Activated CD8-positive, alpha-beta memory T cell treated with anti-CD3 and anti-CD28 coated beads, Interleukin-2, amount 10 ng/mL, durations not matched to agents 7 days and 5 days (primary cell): ENCODE results near the gene TC2N. TPM values are rescaled to one million over a fixed set of nuclear protein-coding genes. Genes with fewer than 3 reads are reported as not detected.
"Not testable (repeated sequence)": the region's sequence is repeated elsewhere in the genome, so short reads cannot be mapped to it uniquely, and the experiment has no call there.

Source experiments
- ATAC-seq: fragments of 150-1000 bp; cut with Tn5 transposase; one replicate; pipeline ENCODE4 v1.10.0; 2021; ENCODE audit warnings: moderate library complexity
- CTCF ChIA-PET: fragments of 350-600 bp; sonication (Branson Sonifier 250); formaldehyde crosslinking; loops from one replicate; lab custom pipeline; 2021; ENCODE audit warnings: antibody characterized with exemption; lab: Charles Lee
- DNase-seq: peaks from one replicate; pipeline ENCODE4 v3.0.0-alpha.2; 2020
- H3K27ac Mint-ChIP-seq: one replicate; pipeline ENCODE4 v1.8.0; 2021; ENCODE audit warnings: mild to moderate bottlenecking, mixed read lengths
- H3K27me3 Mint-ChIP-seq: one replicate; pipeline ENCODE4 v1.8.0; 2021; ENCODE audit warnings: mixed read lengths
- H3K36me3 Mint-ChIP-seq: one replicate; pipeline ENCODE4 v1.8.0; 2021; ENCODE audit warnings: mild to moderate bottlenecking, mixed read lengths
- H3K4me1 Mint-ChIP-seq: one replicate; pipeline ENCODE4 v1.8.0; 2021; ENCODE audit warnings: mixed read lengths
- H3K4me3 Mint-ChIP-seq: one replicate; pipeline ENCODE4 v1.8.0; 2021; ENCODE audit warnings: mild to moderate bottlenecking, moderate library complexity, mixed read lengths
- H3K9me3 Mint-ChIP-seq: one replicate; pipeline ENCODE4 v1.8.0; 2022; ENCODE audit warnings: low read depth, mixed read lengths
- total RNA-seq, 2 experiments: library from RNA; stranded (reverse); gene quantifications; one replicate each; pipeline ENCODE4 v1.2.3, GENCODE V29; 2021

TC2N gene
- total RNA-seq, 2 experiments from 2014 or later, result 46.3 to 86.0 TPM

DNA sequence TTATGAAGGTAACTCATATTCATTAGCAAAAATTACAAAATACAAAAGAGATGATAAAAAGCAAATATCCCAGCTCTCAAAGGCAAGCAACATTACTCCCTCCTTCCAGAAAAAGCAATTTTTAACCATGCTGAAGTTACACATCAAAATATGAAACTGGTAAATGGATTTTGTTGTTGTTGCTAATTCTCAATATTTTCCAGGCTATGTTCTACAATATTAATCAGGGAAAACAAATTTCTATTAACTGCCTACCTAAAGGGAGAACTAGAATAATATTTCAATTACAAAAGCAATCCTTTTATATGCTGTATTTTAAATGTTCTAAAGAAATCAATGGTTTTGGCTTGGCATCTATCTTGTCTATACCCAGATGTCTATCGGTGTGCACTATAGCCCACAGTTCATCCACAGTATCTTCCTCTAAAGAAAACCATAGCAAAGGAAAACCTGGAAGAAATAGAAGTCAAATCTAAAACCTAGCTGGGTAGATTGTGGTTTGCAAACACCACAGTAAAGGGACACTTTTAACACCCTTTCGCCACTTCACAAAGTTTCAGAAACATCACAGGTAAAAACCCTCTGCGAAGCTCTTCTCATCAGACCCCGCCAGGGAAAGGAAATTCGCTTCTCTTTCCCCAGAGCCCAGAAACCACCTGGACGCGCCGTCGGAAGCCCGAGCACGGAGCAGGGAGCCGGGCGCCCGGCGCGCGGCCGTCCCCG is 32.0 kb downstream of the TC2N start:
- CTCF ChIA-PET, result interaction anchor here (0.8 to 1.9 kb wide), 8 partner anchors 12 to 140 kb away, joined by 3 to 8 read pairs (median 4); no protein-coding TSS in a partner anchor
- peaks cover 20% of the 10 kb centered on the region for H3K36me3 Mint-ChIP-seq
- ATAC-seq (peak; percentile 5), DNase-seq (no peak)
- H3K27me3 Mint-ChIP-seq, result peaks cover 11% of the 10 kb centered on the region
- no peak overlapping the region for H3K27ac Mint-ChIP-seq
- H3K9me3 Mint-ChIP-seq, result peaks cover under 1% of the 10 kb centered on the region
- peaks cover 50% of the 10 kb centered on the region for H3K4me1 Mint-ChIP-seq
- peak overlapping the region; percentile 81 for H3K4me3 Mint-ChIP-seq

DNA sequence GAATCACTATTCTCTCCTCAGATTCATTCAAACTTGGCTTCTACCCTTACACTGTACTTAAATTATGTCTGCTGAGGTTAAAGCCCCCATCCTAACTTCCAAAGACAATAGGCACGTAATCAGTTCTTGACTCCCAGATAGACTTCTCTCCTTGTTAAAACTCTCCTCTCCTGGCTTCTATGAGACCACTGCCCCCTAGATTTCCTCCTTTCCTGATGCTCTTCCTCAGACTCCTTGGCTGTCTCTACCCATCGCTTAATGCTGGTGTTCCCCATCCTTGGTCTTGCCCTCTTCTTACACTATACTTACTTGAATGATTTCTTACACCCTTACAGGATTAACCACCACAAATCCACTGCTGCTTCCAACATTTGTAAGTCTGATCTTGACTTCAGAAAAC is 32.8 kb downstream of the TC2N start:
- CTCF ChIA-PET, result interaction anchor here (1.0 to 1.3 kb wide), 4 partner anchors 24 to 141 kb away, joined by 3 to 4 read pairs (median 3); partner anchors contain the start of gene TC2N
- peaks cover 21% of the 10 kb centered on the region for H3K36me3 Mint-ChIP-seq

DNA sequence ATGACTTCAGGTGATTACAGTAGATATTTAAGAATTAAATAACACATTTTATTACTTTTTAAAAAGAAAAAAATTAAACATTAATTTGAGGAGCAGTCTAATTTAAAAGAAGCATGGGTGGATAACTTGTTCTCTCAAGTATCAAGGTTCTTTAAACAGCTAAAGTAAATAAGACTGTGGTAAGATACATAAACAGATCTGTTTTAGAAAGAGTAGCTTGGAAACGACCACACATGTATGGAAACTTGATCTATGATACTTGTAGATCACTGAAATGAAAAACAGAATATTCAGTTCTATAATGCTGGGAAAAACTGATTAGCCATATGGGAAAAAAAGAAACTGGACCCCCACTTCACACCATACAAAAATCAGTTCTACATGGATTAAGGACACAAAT is 36.0 kb downstream of the TC2N start:
- CTCF ChIA-PET, result interaction anchor here (0.5 to 0.6 kb wide), 2 partner anchors 58 to 74 kb away, joined by 3 read pairs; no protein-coding TSS in a partner anchor
- Mint-ChIP-seq H3K4me1 (peaks cover 45% of the 10 kb centered on the region), H3K27ac (no peak overlapping the region), H3K9me3 (peaks cover 7% of the 10 kb centered on the region), H3K4me3 (no peak overlapping the region), H3K27me3 (peaks cover 11% of the 10 kb centered on the region), H3K36me3 (peaks cover 29% of the 10 kb centered on the region)
- DNase-seq (no peak), ATAC-seq (no peak)

More for the DNA sequence above, 32.8 kb downstream of the TC2N start:
- H3K27me3 Mint-ChIP-seq, result peaks cover 11% of the 10 kb centered on the region
- ATAC-seq, result no peak
- H3K4me3 Mint-ChIP-seq, result no peak overlapping the region
- DNase-seq, result no peak
- peaks cover 3% of the 10 kb centered on the region for H3K9me3 Mint-ChIP-seq
- H3K27ac Mint-ChIP-seq, result no peak overlapping the region
- peaks cover 56% of the 10 kb centered on the region for H3K4me1 Mint-ChIP-seq

- Mint-ChIP-seq H3K36me3 (peaks cover 29% of the 10 kb centered on the region), H3K27ac (no peak overlapping the region), H3K27me3 (peaks cover 11% of the 10 kb centered on the region), H3K4me3 (no peak overlapping the region), H3K9me3 (peaks cover 7% of the 10 kb centered on the region), H3K4me1 (peaks cover 45% of the 10 kb centered on the region)
- no peak for ATAC-seq
- DNase-seq, result no peak
- CTCF ChIA-PET, result interaction anchor here (0.6 to 1.5 kb wide), 2 partner anchors 57 to 114 kb away, joined by 3 read pairs; no protein-coding TSS in a partner anchor
Observed at GRCh38 chr14:91830777-91831176, 36.6 kb downstream of the TC2N start.

DNA sequence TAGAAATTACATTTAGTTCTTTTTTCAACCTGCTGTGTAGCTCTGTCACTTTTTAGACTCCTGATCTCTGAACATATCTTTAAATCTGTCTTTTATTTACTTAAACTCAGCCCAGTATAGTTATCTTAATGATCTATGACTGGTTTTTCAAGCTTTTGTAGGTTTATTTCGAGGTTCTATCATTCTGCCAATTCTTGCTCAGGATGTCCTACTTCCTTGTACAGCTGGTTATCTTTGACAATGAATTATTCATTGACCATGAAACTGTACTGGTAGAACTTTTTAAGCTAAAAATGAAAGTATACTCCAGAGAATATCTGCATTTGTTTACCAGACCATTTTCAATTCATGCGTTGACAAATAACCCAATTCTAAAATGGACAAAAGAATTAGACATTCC is 37.8 kb downstream of the TC2N start:
- Mint-ChIP-seq H3K36me3 (peaks cover 34% of the 10 kb centered on the region), H3K4me3 (no peak overlapping the region), H3K27ac (no peak overlapping the region), H3K9me3 (peaks cover 7% of the 10 kb centered on the region), H3K27me3 (peaks cover 2% of the 10 kb centered on the region), H3K4me1 (peaks cover 40% of the 10 kb centered on the region)
- DNase-seq, result no peak
- CTCF ChIA-PET, result interaction anchor here (1.5 kb wide), 1 partner anchor 113 kb away, joined by 3 read pairs; no protein-coding TSS in a partner anchor
- ATAC-seq, result no peak

GRCh38 chr14:91827746-91828145 is 39.6 kb downstream of the TC2N start:
- Mint-ChIP-seq H3K4me1 (peaks cover 29% of the 10 kb centered on the region), H3K27ac (no peak overlapping the region), H3K27me3 (no peaks in the 10 kb centered on the region), H3K36me3 (peaks cover 40% of the 10 kb centered on the region), H3K9me3 (peaks cover 7% of the 10 kb centered on the region), H3K4me3 (no peak overlapping the region)
- DNase-seq (no peak), ATAC-seq (no peak)
- CTCF ChIA-PET, result interaction anchor here (1.8 kb wide), 1 partner anchor 18 kb away, joined by 5 read pairs; no protein-coding TSS in a partner anchor

DNA sequence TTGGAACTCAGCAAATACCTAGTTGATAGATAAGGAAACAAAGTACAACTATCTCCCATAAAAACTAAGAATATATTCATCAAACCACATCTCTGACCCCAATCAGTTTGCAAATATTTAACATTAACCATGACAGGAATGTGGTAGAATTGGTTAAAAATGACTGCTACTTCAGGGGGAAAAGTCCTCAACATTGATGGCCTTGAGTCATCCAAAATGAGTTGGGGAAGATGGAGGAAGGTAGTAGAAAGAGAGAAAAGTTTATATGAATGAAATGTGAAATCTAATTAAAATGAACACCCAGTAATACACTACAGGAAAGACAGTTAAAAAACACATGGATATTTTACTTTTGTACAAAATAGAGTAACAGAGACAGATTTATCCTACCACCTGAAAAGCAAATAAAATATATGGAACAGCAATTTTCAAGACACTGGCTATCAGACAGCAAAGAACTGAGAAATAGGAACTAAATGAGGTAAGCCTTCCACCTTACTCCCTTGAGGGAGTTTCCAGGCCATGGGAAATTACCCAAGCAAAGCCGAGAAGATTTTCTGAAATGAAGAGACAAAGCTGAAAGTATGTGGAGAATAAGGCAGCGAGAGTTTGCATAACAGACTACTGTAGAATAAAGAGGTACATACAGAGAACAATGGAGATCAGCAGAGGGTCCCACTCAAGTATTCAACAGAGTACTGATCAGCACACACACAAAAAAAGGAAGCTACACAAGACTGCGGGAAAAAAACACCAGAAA is 49.6 kb downstream of the TC2N start:
- peaks cover 24% of the 10 kb centered on the region for H3K4me1 Mint-ChIP-seq
- H3K36me3 Mint-ChIP-seq, result peaks cover 68% of the 10 kb centered on the region
- no peak for DNase-seq
- H3K27me3 Mint-ChIP-seq, result no peaks in the 10 kb centered on the region
- peak overlapping the region; percentile 22 for H3K27ac Mint-ChIP-seq
- peaks cover 27% of the 10 kb centered on the region for H3K9me3 Mint-ChIP-seq
- ATAC-seq, result peak; percentile 16
- CTCF ChIA-PET, result no interaction called here
- no peak overlapping the region for H3K4me3 Mint-ChIP-seq

GRCh38 chr14:91814317-91814716 is 53.0 kb downstream of the TC2N start:
- Mint-ChIP-seq H3K9me3 (peaks cover 23% of the 10 kb centered on the region), H3K36me3 (peaks cover 72% of the 10 kb centered on the region), H3K27me3 (no peaks in the 10 kb centered on the region), H3K4me1 (peaks cover 24% of the 10 kb centered on the region), H3K27ac (no peak overlapping the region), H3K4me3 (no peak overlapping the region)
- ATAC-seq (no peak), DNase-seq (no peak)
- CTCF ChIA-PET, result no interaction called here

DNA sequence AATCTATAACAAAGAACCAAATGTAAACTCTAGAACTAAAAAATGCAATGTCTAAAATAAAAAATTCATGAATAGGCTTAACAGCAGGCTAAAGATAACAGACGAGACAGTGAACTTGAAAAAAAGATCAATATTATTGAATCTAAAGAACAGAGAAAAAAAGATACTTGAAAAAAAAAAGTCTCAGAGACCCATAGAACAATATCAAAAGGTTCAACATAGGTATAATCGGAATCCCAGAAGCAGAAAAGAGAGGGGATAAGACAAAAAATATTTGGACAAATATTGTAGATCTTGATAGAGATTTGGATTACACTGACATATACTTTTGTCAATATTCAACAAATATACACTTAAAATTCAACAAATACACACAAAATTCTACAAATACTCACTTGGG is 56.6 kb downstream of the TC2N start:
- CTCF ChIA-PET, result no interaction called here
- Mint-ChIP-seq H3K4me1 (peaks cover 6% of the 10 kb centered on the region), H3K27ac (no peak overlapping the region)

GRCh38 chr14:91806716-91807115 is 60.6 kb downstream of the TC2N start:
- Mint-ChIP-seq H3K27me3 (no peaks in the 10 kb centered on the region), H3K36me3 (peaks cover 75% of the 10 kb centered on the region), H3K9me3 (peaks cover 44% of the 10 kb centered on the region), H3K27ac (no peak overlapping the region), H3K4me1 (no peaks in the 10 kb centered on the region), H3K4me3 (no peak overlapping the region)
- CTCF ChIA-PET, result no interaction called here
- ATAC-seq (no peak), DNase-seq (no peak)

More for the DNA sequence above, 56.6 kb downstream of the TC2N start:
- no peaks in the 10 kb centered on the region for H3K27me3 Mint-ChIP-seq
- peaks cover 44% of the 10 kb centered on the region for H3K9me3 Mint-ChIP-seq
- DNase-seq, result no peak
- H3K4me3 Mint-ChIP-seq, result no peak overlapping the region
- no peak for ATAC-seq
- H3K36me3 Mint-ChIP-seq, result peaks cover 77% of the 10 kb centered on the region

- not testable (repeated sequence) for DNase-seq, H3K27me3 Mint-ChIP-seq, H3K4me3 Mint-ChIP-seq, H3K4me1 Mint-ChIP-seq, H3K27ac Mint-ChIP-seq, ATAC-seq
- peaks cover 70% of the 10 kb centered on the region for H3K36me3 Mint-ChIP-seq
- peaks cover 44% of the 10 kb centered on the region for H3K9me3 Mint-ChIP-seq
- CTCF ChIA-PET, result interaction anchor here (0.8 kb wide), 1 partner anchor 13 kb away, joined by 5 read pairs; no protein-coding TSS in a partner anchor
Observed at GRCh38 chr14:91806094-91806493, 61.2 kb downstream of the TC2N start.

DNA sequence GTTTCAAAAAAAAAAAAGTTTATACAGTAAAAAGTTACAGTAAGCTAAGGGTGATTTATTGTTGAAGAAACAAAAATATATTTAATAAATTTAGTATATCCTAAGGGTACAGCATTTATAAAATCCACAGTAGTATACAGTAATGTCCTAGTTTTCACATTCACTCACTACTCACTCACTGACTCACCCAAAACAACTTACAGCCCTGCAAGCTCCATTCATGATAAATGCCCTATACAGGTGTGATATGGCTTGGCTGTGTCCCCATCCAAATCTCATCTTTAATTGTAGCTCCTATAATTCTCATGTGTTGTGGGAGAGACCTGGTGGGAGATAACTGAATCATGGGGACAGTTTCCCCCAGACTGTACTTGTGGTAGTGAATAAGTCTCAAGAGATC is 61.7 kb downstream of the TC2N start:
- H3K9me3 Mint-ChIP-seq, result peaks cover 40% of the 10 kb centered on the region
- H3K4me3 Mint-ChIP-seq, result no peak overlapping the region
- CTCF ChIA-PET, result interaction anchor here (0.8 kb wide), 1 partner anchor 12 kb away, joined by 5 read pairs; no protein-coding TSS in a partner anchor
- H3K27ac Mint-ChIP-seq, result no peak overlapping the region
- no peaks in the 10 kb centered on the region for H3K27me3 Mint-ChIP-seq
- H3K4me1 Mint-ChIP-seq, result no peaks in the 10 kb centered on the region
- peaks cover 66% of the 10 kb centered on the region for H3K36me3 Mint-ChIP-seq
- ATAC-seq, result no peak
- no peak for DNase-seq

DNA sequence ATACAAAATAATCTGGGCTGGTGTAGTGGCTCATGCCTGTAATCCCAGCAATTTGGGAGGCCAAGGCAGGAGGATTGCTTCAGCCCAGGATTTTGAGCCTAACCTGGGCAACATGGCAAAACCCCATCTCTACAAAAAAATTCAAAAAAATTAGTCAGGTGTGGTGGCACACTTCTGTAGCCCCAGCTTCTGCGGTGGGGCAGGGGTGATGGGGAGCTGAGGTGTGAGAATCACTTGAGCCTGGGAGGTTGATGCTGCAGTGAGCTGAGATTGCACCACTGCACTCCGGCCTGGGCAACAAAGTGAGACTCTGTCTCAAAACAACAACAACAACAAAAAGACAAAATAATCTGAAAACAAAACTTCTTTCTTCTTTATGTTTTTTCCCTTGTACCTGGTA is 66.0 kb downstream of the TC2N start:
- DNase-seq (no peak), ATAC-seq (no peak)
- Mint-ChIP-seq H3K4me1 (peaks cover 8% of the 10 kb centered on the region), H3K4me3 (no peak overlapping the region), H3K9me3 (peaks cover 12% of the 10 kb centered on the region), H3K27me3 (no peaks in the 10 kb centered on the region), H3K27ac (no peak overlapping the region), H3K36me3 (peaks cover 39% of the 10 kb centered on the region)
- CTCF ChIA-PET, result no interaction called here
